Effector memory CD4-positive, alpha-beta T cell (primary cell): ENCODE results near the gene EYA4.

Experiments used
- DNase-seq, 3 donors: peaks; one replicate each; pipeline ENCODE4 v3.0.0-alpha.2; 2020
- H3K27ac ChIP-seq: 2 replicates; pipeline ENCODE4 v1.7.0; 2013; ENCODE audit warnings: mild to moderate bottlenecking, low read length, moderate library complexity; ENCODE audit not compliant: insufficient read depth, poor library complexity, severe bottlenecking
- H3K27me3 ChIP-seq: replicated peaks from 2 replicates; pipeline ENCODE4 v1.7.0; 2013; ENCODE audit warnings: mild to moderate bottlenecking, low read length; ENCODE audit not compliant: insufficient read depth, control insufficient read depth, poor library complexity, severe bottlenecking
- H3K36me3 ChIP-seq: 2 replicates; pipeline ENCODE4 v1.7.0; 2013; ENCODE audit warnings: mild to moderate bottlenecking, low read length, moderate library complexity; ENCODE audit not compliant: control insufficient read depth, insufficient read depth
- H3K4me1 ChIP-seq: 2 replicates; pipeline ENCODE4 v1.7.0; 2013; ENCODE audit warnings: low read length, mild to moderate bottlenecking; ENCODE audit not compliant: control insufficient read depth, insufficient read depth, poor library complexity, severe bottlenecking
- H3K4me3 ChIP-seq: 2 replicates; pipeline ENCODE4 v1.7.0; 2013; ENCODE audit warnings: low read length, low read depth, mild to moderate bottlenecking; ENCODE audit not compliant: insufficient read depth, poor library complexity, severe bottlenecking
- H3K9me3 ChIP-seq: 2 replicates; pipeline ENCODE4 v1.7.0; 2013; ENCODE audit warnings: mild to moderate bottlenecking, low read length, moderate library complexity; ENCODE audit not compliant: control insufficient read depth

The EYA4 gene

DNA sequence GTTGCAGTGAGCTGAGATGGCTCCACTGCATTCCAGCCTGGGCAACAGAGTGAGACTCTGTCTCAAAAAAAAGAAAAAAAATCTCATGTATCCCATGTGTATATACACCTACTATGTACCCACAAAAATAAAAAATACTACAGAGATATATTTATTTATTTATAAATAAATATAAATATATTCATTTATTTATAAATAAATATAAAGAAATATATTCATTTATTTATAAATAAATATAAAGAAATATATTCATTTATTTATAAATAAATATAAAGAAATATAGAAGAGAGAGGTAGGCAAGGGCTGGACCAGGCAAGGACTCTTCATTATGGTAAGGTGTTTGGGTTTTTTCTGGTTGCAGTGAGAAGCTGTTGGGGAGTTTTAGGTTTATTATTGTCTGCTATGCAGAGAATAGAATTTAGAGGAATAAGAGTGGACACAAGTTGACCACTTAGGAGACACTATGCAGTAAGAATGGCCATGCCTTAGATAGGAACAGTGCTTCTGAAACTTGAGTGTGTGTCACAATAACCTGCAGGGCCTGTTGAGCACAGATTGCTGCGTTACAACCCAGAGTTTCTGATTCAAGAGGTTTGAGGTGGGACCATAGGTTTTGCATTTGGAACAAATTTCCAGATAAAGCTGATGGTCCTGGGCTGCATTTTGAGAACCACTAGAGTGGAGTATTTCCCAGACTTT is 254.2 kb downstream of the EYA4 start:
- H3K27me3 ChIP-seq, result no peaks in the 10 kb centered on the region
- H3K9me3 ChIP-seq, result no peaks in the 10 kb centered on the region
- H3K27ac ChIP-seq, result no peak overlapping the region
- no peak for DNase-seq
- no peaks in the 10 kb centered on the region for H3K36me3 ChIP-seq
- H3K4me3 ChIP-seq, result no peak overlapping the region
- H3K4me1 ChIP-seq, result no peaks in the 10 kb centered on the region

- no peak overlapping the region for H3K27ac ChIP-seq
Measured at GRCh38 chr6:133499662-133500061, 258.5 kb downstream of the EYA4 start.

DNA sequence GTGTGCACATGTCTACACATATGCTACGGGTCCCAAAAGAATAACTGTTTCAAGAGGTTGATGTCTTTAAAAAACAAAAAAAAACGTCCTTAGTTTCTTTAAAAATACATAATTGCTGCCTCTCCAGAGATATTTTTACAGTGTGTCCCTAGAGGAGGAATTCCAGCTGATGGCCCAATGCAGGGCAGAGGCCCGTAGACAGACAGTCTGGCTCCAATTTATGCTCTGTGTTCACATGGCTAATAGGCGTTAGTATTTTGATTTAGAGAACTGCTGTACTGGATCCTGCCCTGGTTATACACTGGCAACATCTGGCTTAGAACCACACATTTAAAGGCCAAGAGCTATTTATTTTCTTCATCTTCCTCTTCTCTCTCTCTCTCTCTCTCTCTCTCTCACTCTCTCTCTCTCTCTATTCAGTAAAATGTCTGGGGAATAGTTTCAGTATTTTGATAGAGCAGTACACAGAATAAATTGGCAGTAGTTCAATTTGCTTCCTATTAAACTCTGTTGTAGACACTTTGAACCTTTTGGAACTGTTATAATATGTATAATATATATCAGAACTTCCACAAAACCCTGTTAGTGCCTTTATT is 260.6 kb downstream of the EYA4 start:
- Histone ChIP-seq H3K9me3 (no peaks in the 10 kb centered on the region), H3K36me3 (no peaks in the 10 kb centered on the region), H3K4me3 (no peak overlapping the region), H3K27me3 (no peaks in the 10 kb centered on the region), H3K27ac (no peak overlapping the region), H3K4me1 (no peaks in the 10 kb centered on the region)
- no peak for DNase-seq

More at GRCh38 chr6:133499662-133500061, 258.5 kb downstream of the EYA4 start:
- no peak for DNase-seq
- Histone ChIP-seq H3K9me3 (no peaks in the 10 kb centered on the region), H3K4me3 (no peak overlapping the region), H3K27me3 (no peaks in the 10 kb centered on the region), H3K4me1 (no peaks in the 10 kb centered on the region), H3K36me3 (no peaks in the 10 kb centered on the region)

DNA sequence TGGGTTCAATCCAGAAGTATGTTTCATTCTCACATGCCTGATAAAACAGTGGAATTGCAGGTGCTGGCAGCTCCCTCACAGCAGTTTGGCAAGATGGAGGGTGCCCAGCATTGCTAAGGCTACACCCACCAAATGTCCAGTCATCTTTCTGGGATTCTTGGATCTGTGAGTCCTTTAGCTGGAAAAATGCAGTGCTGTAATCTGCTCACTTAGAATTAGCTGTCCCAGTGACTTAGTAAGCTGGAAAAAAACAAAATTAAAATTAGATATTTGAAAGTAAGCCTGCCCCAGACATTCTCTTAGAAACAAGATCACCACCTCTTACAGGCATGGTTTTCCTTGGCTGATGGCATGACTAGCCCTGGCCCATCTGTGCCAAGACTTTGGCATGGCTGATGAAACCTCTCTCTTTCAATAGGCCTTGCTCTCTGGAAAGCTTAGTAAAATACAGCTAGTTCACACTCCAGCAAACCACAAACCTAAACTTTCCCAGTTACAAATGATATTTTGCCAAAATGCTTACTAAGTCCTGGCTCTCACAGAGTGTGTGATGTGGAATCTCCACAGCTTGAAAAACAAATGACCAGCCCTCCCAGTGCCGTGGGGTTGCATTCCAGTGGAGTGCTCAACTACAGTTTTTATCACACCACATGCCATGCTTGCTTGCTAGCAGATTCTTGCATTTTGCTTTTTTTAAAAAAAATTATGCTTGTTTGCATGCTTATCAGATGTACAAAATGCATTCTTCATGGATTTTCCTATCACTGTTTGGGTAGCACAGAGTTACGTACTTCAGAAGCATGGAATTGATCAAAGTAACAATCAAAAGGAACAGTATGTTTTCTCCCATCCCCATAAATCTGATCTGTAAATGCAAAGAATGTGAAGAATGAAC is 261.5 kb downstream of the EYA4 start:
- no peaks in the 10 kb centered on the region for H3K27me3 ChIP-seq
- H3K36me3 ChIP-seq, result no peaks in the 10 kb centered on the region
- H3K4me1 ChIP-seq, result no peaks in the 10 kb centered on the region
- H3K27ac ChIP-seq, result no peak overlapping the region
- DNase-seq, result no peak
- H3K9me3 ChIP-seq, result no peaks in the 10 kb centered on the region
- H3K4me3 ChIP-seq, result no peak overlapping the region

GRCh38 chr6:133503336-133503729 is 262.2 kb downstream of the EYA4 start:
- H3K27ac ChIP-seq, result no peak overlapping the region
- H3K27me3 ChIP-seq, result no peaks in the 10 kb centered on the region
- DNase-seq, result no peak
- H3K9me3 ChIP-seq, result no peaks in the 10 kb centered on the region
- H3K36me3 ChIP-seq, result no peaks in the 10 kb centered on the region
- no peaks in the 10 kb centered on the region for H3K4me1 ChIP-seq
- H3K4me3 ChIP-seq, result no peak overlapping the region

GRCh38 chr6:133504158-133504557 is 263.0 kb downstream of the EYA4 start:
- H3K36me3 ChIP-seq, result no peaks in the 10 kb centered on the region
- H3K4me1 ChIP-seq, result no peaks in the 10 kb centered on the region
- no peak overlapping the region for H3K27ac ChIP-seq
- no peaks in the 10 kb centered on the region for H3K9me3 ChIP-seq
- no peak overlapping the region for H3K4me3 ChIP-seq
- H3K27me3 ChIP-seq, result no peaks in the 10 kb centered on the region
- no peak for DNase-seq

- Histone ChIP-seq H3K4me1 (no peaks in the 10 kb centered on the region), H3K27ac (no peak overlapping the region), H3K36me3 (no peaks in the 10 kb centered on the region), H3K27me3 (no peaks in the 10 kb centered on the region), H3K9me3 (no peaks in the 10 kb centered on the region), H3K4me3 (no peak overlapping the region)
- DNase-seq, result no peak
Measured at GRCh38 chr6:133504761-133505160, 263.6 kb downstream of the EYA4 start.

DNA sequence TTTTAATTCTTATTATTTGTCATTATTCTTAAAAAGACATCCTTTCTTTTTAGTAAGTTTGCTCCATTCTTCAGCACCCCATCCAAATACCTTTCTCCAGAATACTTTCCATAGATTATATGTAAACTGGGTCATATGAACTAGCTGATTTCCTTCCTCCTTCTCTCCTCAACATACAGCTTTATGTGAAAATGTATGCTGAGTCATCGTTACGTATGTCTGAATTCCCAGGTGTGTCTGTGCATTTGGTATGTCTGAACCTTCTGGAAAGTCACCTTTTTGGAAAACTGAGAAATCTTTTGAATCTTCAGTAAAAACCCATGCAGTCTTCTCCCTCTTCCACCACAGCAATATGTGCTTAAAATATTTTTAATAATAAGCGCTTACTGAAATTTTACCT is 264.5 kb downstream of the EYA4 start:
- Histone ChIP-seq H3K27me3 (no peaks in the 10 kb centered on the region), H3K4me1 (no peaks in the 10 kb centered on the region), H3K36me3 (no peaks in the 10 kb centered on the region), H3K27ac (no peak overlapping the region), H3K4me3 (no peak overlapping the region), H3K9me3 (no peaks in the 10 kb centered on the region)
- DNase-seq, result no peak

DNA sequence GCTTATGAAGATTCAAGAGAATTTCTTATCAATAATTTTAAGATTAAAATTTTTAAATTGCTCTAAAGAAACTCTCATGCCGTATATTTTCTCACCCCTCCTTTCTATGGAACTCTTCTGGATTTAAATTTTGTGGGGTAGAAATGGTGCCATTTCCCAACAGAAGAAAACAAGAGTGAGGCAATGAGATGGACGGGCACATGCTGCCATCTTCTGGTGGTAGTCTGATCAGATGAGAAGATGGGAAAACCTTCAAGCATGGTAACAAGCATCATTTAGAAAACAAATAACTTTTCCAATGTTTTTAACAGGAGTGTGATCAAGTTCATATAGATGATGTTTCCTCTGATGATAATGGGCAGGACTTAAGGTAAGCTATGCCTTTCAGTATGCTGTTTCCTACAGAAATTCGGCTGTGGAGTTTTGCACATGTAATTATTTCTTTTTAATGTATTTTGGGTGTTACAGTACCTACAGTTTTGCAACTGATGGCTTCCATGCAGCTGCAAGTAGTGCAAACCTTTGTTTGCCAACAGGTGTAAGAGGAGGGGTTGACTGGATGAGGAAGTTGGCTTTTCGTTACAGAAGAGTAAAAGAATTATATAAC is 271.4 kb downstream of the EYA4 start:
- no peaks in the 10 kb centered on the region for H3K27me3 ChIP-seq
- H3K36me3 ChIP-seq, result no peaks in the 10 kb centered on the region

More for the DNA sequence above, 271.4 kb downstream of the EYA4 start:
- DNase-seq, result no peak
- H3K4me3 ChIP-seq, result no peak overlapping the region
- no peaks in the 10 kb centered on the region for H3K9me3 ChIP-seq
- H3K4me1 ChIP-seq, result no peaks in the 10 kb centered on the region
- H3K27ac ChIP-seq, result no peak overlapping the region
